H1 (cell line): ENCODE data around the gene DUSP2. TPM values are rescaled to one million over a fixed set of nuclear protein-coding genes. Genes with fewer than 3 reads are reported as not detected.
A peak's percentile ranks its signal among the peaks of the same experiment; 100 is the strongest.

Experiments used
- CTCF ChIA-PET: fragments of 300-600 bp; sonication (Branson Sonifier 250); formaldehyde crosslinking; loops from one replicate; lab custom pipeline; 2021; ENCODE audit not compliant: partially characterized antibody; lab: Charles Lee
- POLR2A ChIA-PET: fragments of 300-600 bp; sonication (Branson Sonifier 250); formaldehyde crosslinking; loops from one replicate; lab custom pipeline; 2021; ENCODE audit warnings: inconsistent platforms; ENCODE audit not compliant: partially characterized antibody; lab: Charles Lee
- DNase-seq, 2 experiments: peaks; one replicate each; pipeline versions ENCODE4 v3.0.0 to v3.0.0-alpha.2; 2010 to 2022; ENCODE audit warnings: low spot score in 2 of 2, low read depth in 1 of 2, mixed read lengths in 1 of 2
- FAIRE-seq: peaks from 2 replicates; lab custom pipeline; 2011; peaks lifted over from hg19 to GRCh38; lab: Jason Lieb, UNC
- H2AFZ ChIP-seq: 2 replicates; pipeline ENCODE4 v1.8.1; 2012; ENCODE audit warnings: low read length, inconsistent platforms
- H2AK5ac ChIP-seq: 2 replicates; pipeline ENCODE4 v1.6.1; 2013; ENCODE audit warnings: low read depth, low read length
- H2BK120ac ChIP-seq: replicated peaks from 2 replicates; pipeline ENCODE3; 2013; ENCODE audit warnings: low read depth, low read length, inconsistent platforms
- H2BK12ac ChIP-seq: 2 replicates; pipeline ENCODE4 v1.6.1; 2013; ENCODE audit warnings: low read depth, low read length
- H2BK15ac ChIP-seq: 2 replicates; pipeline ENCODE4 v1.6.1; 2013; ENCODE audit warnings: low read length
- H2BK20ac ChIP-seq: 2 replicates; pipeline ENCODE4 v1.6.1; 2013; ENCODE audit warnings: low read length
- H2BK5ac ChIP-seq: 2 replicates; pipeline ENCODE4 v1.6.1; 2013; ENCODE audit warnings: low read depth, low read length
- H3K14ac ChIP-seq: 2 replicates; pipeline ENCODE4 v1.6.1; 2013; ENCODE audit warnings: inconsistent platforms; ENCODE audit not compliant: insufficient read length
- H3K18ac ChIP-seq: 2 replicates; pipeline ENCODE4 v1.6.1; 2013; ENCODE audit warnings: low read length; ENCODE audit errors: extremely low read depth
- H3K23ac ChIP-seq: 2 replicates; pipeline ENCODE4 v1.6.1; 2013; ENCODE audit warnings: inconsistent platforms; ENCODE audit not compliant: insufficient read length
- H3K23me2 ChIP-seq: 2 replicates; pipeline ENCODE4 v1.6.1; 2013; ENCODE audit warnings: low read depth, low read length
- H3K27ac ChIP-seq: 2 replicates; pipeline ENCODE4 v1.6.1; 2011; ENCODE audit warnings: low read depth, low read length, inconsistent platforms
- H3K27me3 ChIP-seq, 4 experiments: replicated peaks in 1 of 4; 1 replicate in 1 of 4; 2 replicates in 3 of 4; pipeline versions ENCODE4 v1.6.1 to v1.8.1; 2011 to 2013; ENCODE audit warnings: low read length in 3 of 4, mild to moderate bottlenecking in 3 of 4, inconsistent platforms in 2 of 4, mixed read lengths in 2 of 4, moderate library complexity in 1 of 4; ENCODE audit not compliant: control insufficient read depth in 3 of 4, insufficient read depth in 3 of 4; ENCODE audit errors: extremely low read depth in 1 of 4
- H3K36me3 ChIP-seq, 4 experiments: 2 replicates each; pipeline versions ENCODE4 v1.6.1 to v1.8.1; 2011 to 2013; ENCODE audit warnings: mild to moderate bottlenecking in 4 of 4, low read length in 3 of 4, moderate library complexity in 2 of 4, control low read depth in 1 of 4, inconsistent platforms in 1 of 4; ENCODE audit not compliant: insufficient read depth in 4 of 4, control insufficient read depth in 2 of 4
- H3K4ac ChIP-seq: replicated peaks from 2 replicates; pipeline ENCODE3; 2013; ENCODE audit warnings: low read length, low read depth, mixed read lengths, inconsistent platforms; ENCODE audit not compliant: insufficient read length
- H3K4me1 ChIP-seq, 4 experiments: replicated peaks in 1 of 4; 1 replicate in 1 of 4; 2 replicates in 3 of 4; pipeline versions ENCODE4 v1.6.1 to v1.8.1; 2011 to 2013; ENCODE audit warnings: low read length in 3 of 4, inconsistent platforms in 2 of 4, mixed read lengths in 1 of 4; ENCODE audit not compliant: insufficient read depth in 4 of 4, control insufficient read depth in 3 of 4
- H3K4me2 ChIP-seq, 2 experiments: 2 replicates each; pipeline versions ENCODE4 v1.6.1 to v1.8.1; 2011 to 2013; ENCODE audit warnings: low read depth in 2 of 2, low read length in 2 of 2, control low read depth in 1 of 2, inconsistent platforms in 1 of 2, mild to moderate bottlenecking in 1 of 2; ENCODE audit not compliant: insufficient read depth in 1 of 2
- H3K4me3 ChIP-seq, 4 experiments: fragments of 200-600, 300-600 bp in 1 of 4; sonication (generic), shearing (Covaris generic), sonication (Bioruptor Twin) in 1 of 4; 2 replicates each; pipeline versions ENCODE4 v1.5.1 to v1.8.1; 2011 to 2016; ENCODE audit warnings: low read length in 4 of 4, low read depth in 3 of 4, control low read depth in 2 of 4, inconsistent platforms in 2 of 4, mild to moderate bottlenecking in 2 of 4, mixed read lengths in 1 of 4, moderate library complexity in 1 of 4; ENCODE audit not compliant: insufficient read depth in 2 of 4; ENCODE audit errors: extremely low read depth in 1 of 4
- H3K56ac ChIP-seq: replicated peaks from 2 replicates; pipeline ENCODE3; 2013; ENCODE audit warnings: low read depth, mild to moderate bottlenecking, mixed read lengths, low read length, inconsistent platforms; ENCODE audit not compliant: insufficient read length
- H3K79me1 ChIP-seq: 2 replicates; pipeline ENCODE4 v1.6.1; 2013; ENCODE audit warnings: low read depth, low read length, control low read depth
- H3K79me2 ChIP-seq, 2 experiments: 2 replicates each; pipeline versions ENCODE4 v1.6.1 to v1.8.1; 2012 to 2013; ENCODE audit warnings: low read length in 2 of 2, mild to moderate bottlenecking in 2 of 2, inconsistent platforms in 1 of 2; ENCODE audit not compliant: insufficient read depth in 2 of 2, control insufficient read depth in 1 of 2
- H3K9ac ChIP-seq, 4 experiments: replicated peaks in 1 of 4; 1 replicate in 1 of 4; 2 replicates in 3 of 4; pipeline versions ENCODE4 v1.6.1 to v1.8.1; 2011 to 2013; ENCODE audit warnings: low read depth in 3 of 4, low read length in 3 of 4, control low read depth in 2 of 4, mild to moderate bottlenecking in 2 of 4, moderate library complexity in 2 of 4, inconsistent platforms in 1 of 4; ENCODE audit errors: extremely low read depth in 1 of 4
- H3K9me3 ChIP-seq, 2 experiments: 2 replicates each; pipeline versions ENCODE4 v1.6.1 to v1.8.1; 2012 to 2013; ENCODE audit warnings: mild to moderate bottlenecking in 2 of 2, moderate library complexity in 2 of 2, control low read depth in 1 of 2, inconsistent platforms in 1 of 2, low read depth in 1 of 2, low read length in 1 of 2, mixed read lengths in 1 of 2; ENCODE audit not compliant: insufficient read depth in 2 of 2
- H4K20me1 ChIP-seq, 2 experiments: replicated peaks in 1 of 2; 2 replicates each; pipeline versions ENCODE3 to v1.8.1; 2011 to 2013; ENCODE audit warnings: inconsistent platforms in 2 of 2, low read length in 2 of 2, mild to moderate bottlenecking in 1 of 2; ENCODE audit not compliant: insufficient read depth in 2 of 2, control insufficient read depth in 1 of 2
- H4K5ac ChIP-seq: 2 replicates; pipeline ENCODE4 v1.6.1; 2013; ENCODE audit warnings: low read length, low read depth, mixed read lengths, inconsistent platforms; ENCODE audit not compliant: insufficient read length
- H4K8ac ChIP-seq: 2 replicates; pipeline ENCODE4 v1.8.0; 2013; ENCODE audit warnings: mild to moderate bottlenecking, moderate library complexity, low read length, inconsistent platforms; ENCODE audit not compliant: insufficient read depth; ENCODE audit errors: extremely low read depth
- H4K91ac ChIP-seq: replicated peaks from 2 replicates; pipeline ENCODE3; 2013; ENCODE audit warnings: low read length, mixed read lengths, inconsistent platforms; ENCODE audit not compliant: insufficient read length
- CBX8 ChIP-seq: fragments of 300-800, 300-1000 bp; sonication (generic); IDR thresholded peaks from 2 replicates; pipeline ENCODE4 v1.7.1; 2016; ENCODE audit warnings: low read depth, low read length, borderline replicate concordance
- CHD2 ChIP-seq: IDR thresholded peaks from 2 replicates; pipeline ENCODE4 v1.6.1; 2012; ENCODE audit warnings: low read length, improper control_type of control experiment
- EP300 ChIP-seq, 2 experiments: IDR thresholded peaks; 1 replicate in 1 of 2; 2 replicates in 1 of 2; pipeline ENCODE4 v1.6.1; 2011 to 2012; ENCODE audit warnings: low read depth in 2 of 2, low read length in 2 of 2, mild to moderate bottlenecking in 2 of 2, borderline replicate concordance in 1 of 2, inconsistent platforms in 1 of 2, moderate library complexity in 1 of 2
- JUND ChIP-seq: IDR thresholded peaks from 2 replicates; pipeline ENCODE4 v1.6.1; 2011; ENCODE audit warnings: mild to moderate bottlenecking, improper control_type of control experiment, low read length
- POU5F1 ChIP-seq: IDR thresholded peaks from 2 replicates; pipeline ENCODE4 v1.6.1; 2011; ENCODE audit warnings: low read depth, mild to moderate bottlenecking, low read length, moderate library complexity
- SIRT6 ChIP-seq: IDR thresholded peaks from one replicate; pipeline ENCODE4 v1.7.1; 2012; ENCODE audit warnings: low read length, inconsistent platforms
- SP4 ChIP-seq: IDR thresholded peaks from 2 replicates; pipeline ENCODE4 v1.6.1; 2012; ENCODE audit warnings: low read length, inconsistent platforms
- SRF ChIP-seq: IDR thresholded peaks from 2 replicates; pipeline ENCODE4 v1.6.1; 2011; ENCODE audit warnings: mild to moderate bottlenecking, low read depth, low read length, moderate library complexity
- TCF12 ChIP-seq: IDR thresholded peaks from 2 replicates; pipeline ENCODE4 v1.6.1; 2011; ENCODE audit warnings: low read depth, mild to moderate bottlenecking, low read length
- WGBS, 2 experiments: shearing (Covaris generic) in 1 of 2; methylation state at CpG; one replicate each; pipeline versions ENCODE4 v1.1.6 to v1.1.7; 2013 to 2015; ENCODE audit warnings: low lambda C conversion rate in 2 of 2, mixed read lengths in 2 of 2, inconsistent platforms in 1 of 2, low coverage in 1 of 2, missing lambda C conversion rate in 1 of 2; ENCODE audit not compliant: insufficient replicate concordance in 2 of 2, insufficient coverage in 1 of 2, insufficient read length in 1 of 2; ENCODE audit errors: extremely low coverage in 1 of 2, missing lambda C conversion rate in 1 of 2; 5-methylcytosine and 5-hydroxymethylcytosine counted together
- polyA plus RNA-seq, 7 experiments: library from polyadenylated mRNA; depleted of rRNA in 3 of 7; stranded (reverse) in 5 of 7; unstranded in 2 of 7; fragments of >200 nt in 5 of 7; fragments of 200-250 nt in 2 of 7; gene quantifications; 1 replicate in 5 of 7; 2 replicates in 1 of 7; 4 replicates in 1 of 7; pipeline versions ENCODE4 v1.2.1 to v1.2.3, GENCODE V29; 2011 to 2013; ENCODE audit warnings: missing spikeins in 2 of 7, mixed read lengths in 2 of 7
- total RNA-seq: library from RNA; stranded (reverse); fragmentation: NEBNext Ultra II Directional; extraction: Animal tissue kit (Norgen Biotek cat#: 25700); gene quantifications from 2 replicates; pipeline ENCODE4 v1.2.1, GENCODE V29; 2021
- TF ChIP-seq, protein P1 (sequence below): IDR thresholded peaks from 2 replicates; pipeline ENCODE4 v1.6.1; 2011; ENCODE audit warnings: low read length, improper control_type of control experiment
- TF ChIP-seq, protein P2 (sequence below): IDR thresholded peaks from 2 replicates; pipeline ENCODE4 v1.6.1; 2012; ENCODE audit warnings: inconsistent platforms

The DUSP2 gene
- total and polyA plus RNA-seq, 2 of the 8 experiments (the other 6 are each of a cell fraction or from before 2014, with no cell fraction given): 10.1 to 10.4 TPM

GRCh38 chr2:96098900-96099590 is 46.2 kb downstream of the DUSP2 start:
- Histone ChIP-seq H2BK5ac (no peak overlapping the region; the same call in 1 of the 2 replicates), H3K9ac (no peak overlapping the region), H3K79me1 (no peaks in the 10 kb centered on the region), H4K20me1 (no peaks in the 10 kb centered on the region), H3K27me3 (no peaks in the 10 kb centered on the region), H3K4ac (no peak overlapping the region), H4K5ac (no peak overlapping the region), H3K56ac (no peak overlapping the region), H3K18ac (no peak overlapping the region; the same call in 1 of the 2 replicates), H3K36me3 (no peaks in the 10 kb centered on the region), H4K8ac (no peak overlapping the region), H2BK120ac (peak overlapping the region; percentile 19), H2BK15ac (peak overlapping the region; percentile 55; the same call in 1 of the 2 replicates), H3K79me2 (no peaks in the 10 kb centered on the region), H2AK5ac (peak overlapping the region; percentile 80; the same call in 1 of the 2 replicates), H3K14ac (no peak overlapping the region), H3K9me3 (no peaks in the 10 kb centered on the region), H3K4me1 (peaks cover 0 to 9% (median 3%) of the 10 kb centered on the region in 4 experiments; a peak in 4 of 7 replicates), H2BK20ac (peak overlapping the region; percentile 72), H3K23ac (no peak overlapping the region), H3K23me2 (no peaks in the 10 kb centered on the region; the same call in 1 of the 2 replicates), H3K4me3 (no peak overlapping the region), H2AFZ (no peak overlapping the region; the same call in 1 of the 2 replicates), H4K91ac (no peak overlapping the region), H2BK12ac (peak overlapping the region; percentile 84; the same call in 1 of the 2 replicates), H3K27ac (no peak overlapping the region), H3K4me2 (no peak overlapping the region; a peak in 1 of 4 replicates)
- DNase-seq (peak in 1 of 2 experiments; percentile 43), FAIRE-seq (no peak)
- ChIA-PET CTCF (interaction anchor here (1.0 to 4.1 kb wide), 8 partner anchors 10 to 106 kb away, joined by 3 to 18 read pairs (median 3); partner anchors contain the start of gene ASTL), POLR2A (interaction anchor here (1.1 to 1.2 kb wide), 2 partner anchors 10 to 47 kb away, joined by 4 to 9 read pairs; partner anchors contain the start of gene DUSP2)
- 89% methylated on average over 10 of the region's 11 CpGs; no CpG with 5 or more reads in 1 of the 2 experiments for WGBS, 2 experiments
- no peak for TF ChIP-seq POU5F1
- no peak for TF ChIP-seq CBX8
- no peak for TF ChIP-seq JUND
- TF ChIP-seq, protein P1, sequence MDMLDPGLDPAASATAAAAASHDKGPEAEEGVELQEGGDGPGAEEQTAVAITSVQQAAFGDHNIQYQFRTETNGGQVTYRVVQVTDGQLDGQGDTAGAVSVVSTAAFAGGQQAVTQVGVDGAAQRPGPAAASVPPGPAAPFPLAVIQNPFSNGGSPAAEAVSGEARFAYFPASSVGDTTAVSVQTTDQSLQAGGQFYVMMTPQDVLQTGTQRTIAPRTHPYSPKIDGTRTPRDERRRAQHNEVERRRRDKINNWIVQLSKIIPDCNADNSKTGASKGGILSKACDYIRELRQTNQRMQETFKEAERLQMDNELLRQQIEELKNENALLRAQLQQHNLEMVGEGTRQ: no peak
- TF ChIP-seq EP300 (IDR thresholded peaks at IDR 0.05; ENCODE audit: borderline replicate concordance in 1 of 2, low read depth in 2 of 2, low read length in 2 of 2): no peak
- no peak for TF ChIP-seq SP4
- no peak for TF ChIP-seq TCF12
- TF ChIP-seq SRF: no peak
- no peak for TF ChIP-seq SIRT6
- TF ChIP-seq, protein P2, sequence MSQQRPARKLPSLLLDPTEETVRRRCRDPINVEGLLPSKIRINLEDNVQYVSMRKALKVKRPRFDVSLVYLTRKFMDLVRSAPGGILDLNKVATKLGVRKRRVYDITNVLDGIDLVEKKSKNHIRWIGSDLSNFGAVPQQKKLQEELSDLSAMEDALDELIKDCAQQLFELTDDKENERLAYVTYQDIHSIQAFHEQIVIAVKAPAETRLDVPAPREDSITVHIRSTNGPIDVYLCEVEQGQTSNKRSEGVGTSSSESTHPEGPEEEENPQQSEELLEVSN: no peak
- TF ChIP-seq CHD2: no peak
